GM23248 (cell line): ENCODE data around the gene ADAM29. TPM values are rescaled to one million over a fixed set of nuclear protein-coding genes. Genes with fewer than 3 reads are reported as not detected.
A peak's percentile ranks its signal among the peaks of the same experiment; 100 is the strongest.
"Not testable (repeated sequence)": the region's sequence is repeated elsewhere in the genome, so short reads cannot be mapped to it uniquely, and the experiment has no call there.

Experiments
- DNase-seq: peaks from one replicate; pipeline ENCODE4 v3.0.0-alpha.2; 2015
- H2AFZ ChIP-seq: fragments of 200-600 bp; sonication (generic); 2 replicates; pipeline ENCODE4 v1.6.1; 2016; ENCODE audit warnings: antibody characterized with exemption
- H3F3A ChIP-seq: fragments of 200-600 bp; sonication (generic); 2 replicates; pipeline ENCODE4 v1.6.1; 2016; ENCODE audit warnings: mild to moderate bottlenecking, antibody characterized with exemption, mixed run types; ENCODE audit not compliant: insufficient read depth
- H3K27ac ChIP-seq: fragments of 200-600 bp; sonication (generic); 2 replicates; pipeline ENCODE4 v1.5.1; 2016; ENCODE audit warnings: mild to moderate bottlenecking
- H3K27me3 ChIP-seq: fragments of 200-600 bp; sonication (generic); replicated peaks from 2 replicates; pipeline ENCODE4 v1.6.1; 2016; ENCODE audit warnings: mild to moderate bottlenecking; ENCODE audit not compliant: insufficient read depth
- H3K36me3 ChIP-seq: fragments of 200-600 bp; sonication (generic); 2 replicates; pipeline ENCODE4 v1.6.1; 2016; ENCODE audit warnings: low read depth, mild to moderate bottlenecking
- H3K4me1 ChIP-seq: fragments of 200-600 bp; sonication (generic); 2 replicates; pipeline ENCODE4 v1.6.1; 2016; ENCODE audit warnings: mild to moderate bottlenecking; ENCODE audit not compliant: insufficient read depth
- H3K4me2 ChIP-seq: fragments of 200-600 bp; sonication (generic); one replicate; pipeline ENCODE4 v1.6.1; 2016; ENCODE audit warnings: mild to moderate bottlenecking; ENCODE audit not compliant: unreplicated experiment
- H3K4me3 ChIP-seq: fragments of 200-600 bp; sonication (generic); 2 replicates; pipeline ENCODE4 v1.5.1; 2016; ENCODE audit warnings: mild to moderate bottlenecking
- H3K79me2 ChIP-seq: fragments of 200-600 bp; sonication (generic); 2 replicates; pipeline ENCODE4 v1.6.1; 2016; ENCODE audit warnings: mild to moderate bottlenecking; ENCODE audit not compliant: insufficient read depth
- H3K9ac ChIP-seq: fragments of 200-600 bp; sonication (generic); 2 replicates; pipeline ENCODE4 v1.6.1; 2016; ENCODE audit warnings: mild to moderate bottlenecking
- H3K9me2 ChIP-seq: fragments of 200-600 bp; sonication (generic); 2 replicates; pipeline ENCODE4 v1.6.1; 2016; ENCODE audit warnings: mixed run types, mild to moderate bottlenecking, moderate library complexity; ENCODE audit not compliant: insufficient read depth
- H3K9me3 ChIP-seq: fragments of 200-600 bp; sonication (generic); one replicate; pipeline ENCODE4 v1.6.1; 2017; ENCODE audit warnings: low read depth
- H4K20me1 ChIP-seq: fragments of 200-600 bp; sonication (generic); 2 replicates; pipeline ENCODE4 v1.6.0; 2016; ENCODE audit not compliant: insufficient read depth
- EZH2 ChIP-seq: fragments of 200-600 bp; sonication (generic); IDR thresholded peaks from 2 replicates; pipeline ENCODE4 v1.6.1; 2018; ENCODE audit warnings: antibody characterized with exemption, mild to moderate bottlenecking; ENCODE audit not compliant: insufficient read depth, poor library complexity, severe bottlenecking
- EZH2phosphoT487 ChIP-seq: fragments of 200-600 bp; sonication (generic); IDR thresholded peaks from 2 replicates; pipeline ENCODE4 v1.6.1; 2018; ENCODE audit warnings: antibody characterized with exemption, moderate library complexity, mild to moderate bottlenecking, low read depth; ENCODE audit not compliant: insufficient read depth
- WGBS, 2 experiments: methylation state at CpG; one replicate each; pipeline ENCODE4 v1.1.6; 2015 to 2017; ENCODE audit warnings: low lambda C conversion rate in 2 of 2, low coverage in 1 of 2; ENCODE audit errors: missing lambda C conversion rate in 2 of 2; 5-methylcytosine and 5-hydroxymethylcytosine counted together
- in situ Hi-C: fragments of 300-500 bp; cut with MboI; formaldehyde crosslinking; loops from 2 replicates; pipeline ENCODE4 v1.15.0; 2020
- polyA plus RNA-seq: library from polyadenylated mRNA; unstranded; fragments of >200 nt; fragmentation: Nextera tagmentation; extraction: Ambion mirVana; gene quantifications from 2 replicates; pipeline ENCODE4 v1.2.1, GENCODE V29; 2016
- total RNA-seq: library from RNA; depleted of rRNA; stranded (reverse); fragments of >200 nt; shearing (Covaris generic); gene quantifications from 2 replicates; pipeline ENCODE4 v1.2.3, GENCODE V29; 2014

The ADAM29 gene
- total and polyA plus RNA-seq, 2 experiments from 2014 or later, result not detected

DNA sequence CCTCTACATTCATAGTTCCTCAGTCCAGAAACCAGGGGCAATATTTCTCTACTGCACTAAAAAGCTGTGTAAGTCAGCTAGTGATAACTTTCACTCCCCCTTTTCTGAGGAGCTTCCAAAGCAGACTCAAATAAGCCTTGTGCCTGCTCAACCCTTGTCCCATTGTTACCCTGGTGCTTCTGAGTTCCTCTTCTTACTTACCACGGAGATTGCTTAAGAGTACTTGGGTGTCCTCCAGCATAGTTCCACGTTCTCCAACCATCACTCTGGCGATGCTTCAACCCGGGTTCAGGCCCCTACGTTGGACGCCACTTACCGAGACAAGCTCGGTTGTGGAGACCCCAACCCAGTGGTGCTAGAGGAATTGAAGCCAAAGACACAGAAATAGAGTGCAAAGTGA is 71.6 kb downstream of the ADAM29 start:
- DNase-seq, result no peak
- Histone ChIP-seq H2AFZ (no peak overlapping the region), H3K4me1 (no peaks in the 10 kb centered on the region), H3F3A (no peaks in the 10 kb centered on the region), H3K4me3 (no peak overlapping the region), H3K9me2 (no peaks in the 10 kb centered on the region), H3K9me3 (no peaks in the 10 kb centered on the region), H3K36me3 (no peaks in the 10 kb centered on the region), H4K20me1 (no peaks in the 10 kb centered on the region), H3K9ac (no peak overlapping the region), H3K27ac (no peak overlapping the region), H3K79me2 (no peaks in the 10 kb centered on the region), H3K27me3 (no peaks in the 10 kb centered on the region), H3K4me2 (no peak overlapping the region)
- WGBS, 2 experiments, result 24 to 29% methylated on average over 8 of the region's 8 CpGs
- TF ChIP-seq EZH2, result no peak
- TF ChIP-seq EZH2phosphoT487, result no peak
- in situ Hi-C loops, result no loop called here

DNA sequence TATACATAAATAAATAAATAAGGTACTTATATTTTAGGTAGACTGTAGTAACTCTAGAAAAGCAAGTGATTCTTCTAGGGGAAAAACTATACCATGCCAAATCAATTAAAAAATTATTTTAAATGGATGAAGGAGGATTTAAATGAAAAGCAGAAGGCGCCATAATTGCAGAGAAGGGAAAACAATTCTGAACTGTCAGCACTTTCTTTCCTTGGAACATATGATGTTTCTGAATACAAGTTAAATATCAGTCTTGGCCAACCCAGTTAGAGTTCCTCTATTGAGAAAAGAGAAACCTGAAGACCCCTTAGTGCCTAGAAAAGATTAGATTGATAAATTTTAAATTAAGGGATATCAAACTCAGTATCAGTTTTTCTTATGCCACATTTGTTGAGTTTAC is 75.8 kb downstream of the ADAM29 start:
- no peaks in the 10 kb centered on the region for H3K36me3 ChIP-seq
- no peak overlapping the region for H3K4me3 ChIP-seq
- H3K9me2 ChIP-seq, result no peaks in the 10 kb centered on the region
- in situ Hi-C loops, result no loop called here
- H3K9ac ChIP-seq, result no peak overlapping the region
- H4K20me1 ChIP-seq, result no peaks in the 10 kb centered on the region
- no peaks in the 10 kb centered on the region for H3K27me3 ChIP-seq
- no peaks in the 10 kb centered on the region for H3F3A ChIP-seq
- H3K4me1 ChIP-seq, result no peaks in the 10 kb centered on the region
- H3K4me2 ChIP-seq, result no peak overlapping the region
- no peak overlapping the region for H3K27ac ChIP-seq
- H2AFZ ChIP-seq, result no peak overlapping the region
- no peak for DNase-seq
- no peaks in the 10 kb centered on the region for H3K79me2 ChIP-seq
- H3K9me3 ChIP-seq, result no peaks in the 10 kb centered on the region
- TF ChIP-seq EZH2, result no peak
- TF ChIP-seq EZH2phosphoT487, result no peak
- 13 to 19% methylated on average over 1 of the region's 1 CpG for WGBS, 2 experiments

DNA sequence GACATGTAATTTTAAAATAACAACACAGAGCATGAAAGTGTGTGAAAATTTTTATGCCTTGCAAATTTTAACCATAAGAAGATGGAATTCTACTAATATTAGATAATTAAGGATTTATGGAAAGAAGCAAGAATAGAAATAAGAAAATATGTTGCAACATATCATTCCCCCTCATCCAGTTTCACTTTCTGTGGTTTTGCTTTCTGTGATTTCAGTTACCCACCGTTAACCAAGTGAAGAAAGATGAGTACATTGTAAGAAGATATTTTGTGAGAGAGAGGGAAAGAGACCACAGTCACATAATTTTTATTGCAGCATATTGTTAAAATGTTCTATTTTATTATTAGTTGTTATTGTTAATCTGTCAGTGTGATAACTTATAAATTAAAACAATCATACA is 77.9 kb downstream of the ADAM29 start:
- H3K4me1 ChIP-seq, result no peaks in the 10 kb centered on the region
- H3K27me3 ChIP-seq, result no peaks in the 10 kb centered on the region
- in situ Hi-C loops, result no loop called here
- H3K36me3 ChIP-seq, result no peaks in the 10 kb centered on the region
- H3K9me2 ChIP-seq, result no peaks in the 10 kb centered on the region
- no peaks in the 10 kb centered on the region for H3F3A ChIP-seq
- DNase-seq, result no peak
- H3K79me2 ChIP-seq, result no peaks in the 10 kb centered on the region
- no peak overlapping the region for H3K9ac ChIP-seq
- 0 to 2% methylated on average over 1 of the region's 1 CpG for WGBS, 2 experiments
- H3K27ac ChIP-seq, result no peak overlapping the region
- H3K9me3 ChIP-seq, result no peaks in the 10 kb centered on the region
- no peak overlapping the region for H2AFZ ChIP-seq
- no peak overlapping the region for H3K4me3 ChIP-seq
- no peaks in the 10 kb centered on the region for H4K20me1 ChIP-seq
- H3K4me2 ChIP-seq, result no peak overlapping the region
- TF ChIP-seq EZH2 (no peak), EZH2phosphoT487 (no peak)

DNA sequence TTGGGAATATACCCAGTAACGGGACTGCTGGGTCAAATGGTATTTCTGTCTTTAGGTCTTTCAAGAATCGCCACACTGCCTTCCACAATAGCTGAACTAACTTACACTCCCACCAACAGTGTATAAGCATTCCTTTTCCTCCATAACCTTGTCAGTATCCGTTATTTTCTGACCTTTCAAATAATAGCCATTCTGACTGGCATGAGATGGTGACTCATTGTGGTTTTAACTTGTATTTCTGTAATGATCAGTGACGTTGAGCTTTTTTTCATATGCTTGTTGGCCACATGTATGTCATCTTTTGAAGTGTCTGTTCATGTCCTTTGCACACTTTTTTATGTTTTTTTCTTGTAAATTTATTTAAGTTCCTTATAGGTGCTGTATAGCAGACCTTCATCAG is 81.2 kb downstream of the ADAM29 start:
- Histone ChIP-seq H3K9ac (no peak overlapping the region), H3K79me2 (no peaks in the 10 kb centered on the region), H3K27me3 (no peaks in the 10 kb centered on the region), H3K27ac (no peak overlapping the region), H3K36me3 (no peaks in the 10 kb centered on the region), H3K4me2 (no peak overlapping the region), H3K4me1 (no peaks in the 10 kb centered on the region), H3K4me3 (no peak overlapping the region), H3K9me3 (no peaks in the 10 kb centered on the region), H2AFZ (no peak overlapping the region), H4K20me1 (no peaks in the 10 kb centered on the region), H3F3A (no peaks in the 10 kb centered on the region), H3K9me2 (no peaks in the 10 kb centered on the region)
- 12 to 14% methylated on average over 4 of the region's 4 CpGs for WGBS, 2 experiments
- DNase-seq, result peak; percentile 1
- in situ Hi-C loops, result no loop called here
- TF ChIP-seq EZH2 (no peak), EZH2phosphoT487 (no peak)

DNA sequence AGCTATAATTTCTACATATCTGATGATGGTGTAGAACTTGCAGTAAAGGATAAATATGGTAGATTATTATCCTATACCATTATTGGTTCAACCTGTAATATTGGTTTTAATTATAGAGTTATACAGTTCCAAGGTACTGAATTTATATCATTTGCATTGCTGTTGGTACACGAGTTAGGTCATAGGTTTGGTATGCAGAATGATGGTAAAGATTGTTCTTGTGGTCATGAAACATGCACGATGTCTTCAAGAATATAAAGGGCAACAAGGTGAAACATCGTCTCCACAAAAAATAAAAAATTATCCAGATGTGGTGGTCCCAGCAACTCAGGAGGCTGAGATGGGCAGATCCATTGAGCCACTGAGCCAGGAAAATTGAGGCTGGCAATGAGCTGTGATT is 99.6 kb downstream of the ADAM29 start:
- Histone ChIP-seq H2AFZ (no peak overlapping the region), H3K27me3 (no peaks in the 10 kb centered on the region), H3K4me2 (no peak overlapping the region), H3F3A (no peaks in the 10 kb centered on the region), H3K36me3 (no peaks in the 10 kb centered on the region), H3K9me3 (no peaks in the 10 kb centered on the region), H3K4me1 (no peaks in the 10 kb centered on the region), H3K9me2 (no peaks in the 10 kb centered on the region), H4K20me1 (no peaks in the 10 kb centered on the region), H3K27ac (no peak overlapping the region), H3K79me2 (no peaks in the 10 kb centered on the region), H3K4me3 (no peak overlapping the region), H3K9ac (no peak overlapping the region)
- in situ Hi-C loops, result no loop called here
- 19 to 21% methylated on average over 3 of the region's 3 CpGs for WGBS, 2 experiments
- no peak for DNase-seq
- TF ChIP-seq EZH2 (no peak), EZH2phosphoT487 (no peak)

DNA sequence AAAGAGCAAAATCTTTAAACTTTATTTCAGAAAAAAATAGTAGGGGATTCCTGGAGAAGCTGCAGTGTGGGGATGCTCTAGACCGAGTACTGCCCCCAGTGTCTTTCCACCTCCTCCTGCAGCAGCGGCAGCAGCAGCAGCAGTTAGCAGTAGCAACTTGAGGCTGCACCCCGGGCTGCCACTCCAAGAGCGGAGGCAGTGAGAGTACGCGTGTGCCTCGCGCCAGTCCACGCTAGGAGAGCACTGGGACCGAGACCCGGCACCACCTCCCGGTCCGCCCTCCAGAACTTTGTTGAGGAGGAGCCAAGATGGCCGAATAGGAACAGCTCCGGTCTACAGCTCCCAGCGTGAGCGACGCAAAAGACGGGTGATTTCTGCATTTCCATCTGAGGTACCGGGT is 101.3 kb downstream of the ADAM29 start:
- H2AFZ ChIP-seq, H3K79me2 ChIP-seq, H3K4me1 ChIP-seq, H3K9me3 ChIP-seq, H3K9me2 ChIP-seq, H4K20me1 ChIP-seq, H3K9ac ChIP-seq, H3F3A ChIP-seq, DNase-seq, H3K4me2 ChIP-seq, H3K27me3 ChIP-seq, H3K27ac ChIP-seq, H3K36me3 ChIP-seq, in situ Hi-C loops, H3K4me3 ChIP-seq: not testable (repeated sequence)
- WGBS, 2 experiments, result 63 to 74% methylated on average over 17 to 20 of the region's 20 CpGs
